Left ventricle myocardium inferior (tissue), 1 donor: ENCODE measurements around the gene UVRAG. TPM values are rescaled to one million over a fixed set of nuclear protein-coding genes. Genes with fewer than 3 reads are reported as not detected.
A peak's percentile ranks its signal among the peaks of the same experiment; 100 is the strongest.

ENCODE experiments used
- DNase-seq: peaks from one replicate; pipeline ENCODE4 v3.0.0-alpha.2; 2020
- H3K27ac ChIP-seq: fragments of 200-600 bp; replicated peaks from 2 replicates; pipeline ENCODE4 v1.8.0; 2021
- H3K27me3 ChIP-seq: fragments of 200-600 bp; 2 replicates; pipeline ENCODE4 v1.8.0; 2021; ENCODE audit warnings: low read depth
- H3K36me3 ChIP-seq: fragments of 200-600 bp; 2 replicates; pipeline ENCODE4 v1.8.0; 2021
- H3K4me1 ChIP-seq: fragments of 200-600 bp; 2 replicates; pipeline ENCODE4 v1.8.0; 2021
- H3K4me3 ChIP-seq: fragments of 200-600 bp; 2 replicates; pipeline ENCODE4 v1.8.0; 2021; ENCODE audit warnings: mild to moderate bottlenecking, moderate library complexity
- H3K9me3 ChIP-seq: fragments of 200-600 bp; replicated peaks from 2 replicates; pipeline ENCODE4 v1.8.0; 2021
- CTCF ChIP-seq: fragments of 200-600 bp; IDR thresholded peaks from 2 replicates; pipeline ENCODE4 v1.8.0; 2021; ENCODE audit warnings: antibody characterized with exemption, mild to moderate bottlenecking, borderline replicate concordance
- intact Hi-C: fragments of 100-400 bp; cut with micrococcal nuclease; formaldehyde crosslinking; loops from one replicate; pipeline ENCODE4 v1.11.0; 2022
- total RNA-seq: library from RNA; stranded (reverse); fragmentation: NEBNext Ultra II Directional; extraction: Animal tissue kit (Norgen Biotek cat#: 25700); gene quantifications from one replicate; pipeline ENCODE4 v1.2.1, GENCODE V29; 2021
- donor health status: DM: no; HTN: yes; CAD: no; lungs with severe emphysema.

The UVRAG gene
- total RNA-seq, 1 donor from 2014 or later = 11.4 TPM

DNA sequence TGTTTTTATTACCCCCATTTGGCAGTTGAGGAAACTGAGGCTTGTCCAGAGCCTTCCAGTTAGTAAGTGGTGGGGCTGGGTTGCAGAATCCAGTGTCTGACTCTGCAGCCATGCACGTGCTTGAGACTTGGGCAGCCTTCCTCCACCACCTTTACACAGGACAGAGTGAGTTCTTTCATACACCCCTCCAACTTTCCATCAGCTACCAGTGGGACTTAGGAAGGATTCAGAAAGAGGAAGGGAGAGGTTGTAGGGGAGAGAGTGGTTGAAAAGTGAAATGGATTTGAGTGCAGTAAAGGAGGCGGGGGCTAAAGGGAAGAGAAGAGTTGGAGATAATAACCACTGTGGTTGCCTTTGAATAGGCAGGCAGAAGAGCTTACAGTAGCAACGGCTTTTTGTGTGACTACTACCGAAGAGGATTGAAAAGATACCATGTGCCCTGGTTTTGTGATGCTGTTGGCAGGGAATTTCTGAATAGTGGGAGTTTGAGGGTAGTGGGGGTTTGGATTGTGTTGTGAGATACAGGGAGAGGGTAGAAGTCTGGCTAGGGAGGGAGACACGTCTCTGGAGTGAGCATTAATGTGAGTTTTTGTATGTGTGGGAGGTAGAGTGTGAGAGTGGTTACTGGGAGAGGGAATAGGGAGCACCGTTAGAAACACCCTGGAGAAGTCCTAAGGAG lies 1.7 kb downstream of the UVRAG start:
- Histone ChIP-seq H3K27me3 (no peaks in the 10 kb centered on the region), H3K4me3 (peak overlapping the region; percentile 85), H3K27ac (peak overlapping the region; percentile 95), H3K9me3 (no peaks in the 10 kb centered on the region), H3K36me3 (no peaks in the 10 kb centered on the region), H3K4me1 (peaks cover 68% of the 10 kb centered on the region)
- no peak for TF ChIP-seq CTCF
- no peak for DNase-seq
- intact Hi-C loops = no loop called here

- Histone ChIP-seq H3K9me3 (no peaks in the 10 kb centered on the region), H3K4me3 (no peak overlapping the region), H3K27me3 (no peaks in the 10 kb centered on the region), H3K27ac (no peak overlapping the region), H3K36me3 (no peaks in the 10 kb centered on the region), H3K4me1 (peaks cover 78% of the 10 kb centered on the region)
- DNase-seq = no peak
- intact Hi-C loops = no loop called here
- no peak for TF ChIP-seq CTCF
Measured at GRCh38 chr11:75820645-75821044, 5.6 kb downstream of the UVRAG start.

DNA sequence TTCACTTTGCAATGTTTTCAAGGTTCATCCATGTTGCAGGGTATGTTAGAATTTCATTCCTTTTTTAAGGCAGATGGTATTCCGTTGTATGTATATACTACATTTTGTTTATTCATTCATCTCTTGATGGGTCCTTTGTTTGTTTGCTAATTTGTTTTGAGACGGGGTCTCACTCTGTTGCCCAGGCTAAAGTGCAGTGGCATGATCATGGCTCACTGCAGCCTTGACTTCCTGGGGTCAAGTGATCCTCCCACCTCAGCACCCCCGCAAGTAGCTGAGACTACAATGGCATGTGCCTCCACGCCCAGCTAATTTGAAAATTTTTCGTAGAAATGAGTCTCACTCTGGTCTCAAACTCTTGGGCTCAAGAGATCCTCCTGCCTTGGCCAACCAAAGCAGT lies 6.2 kb downstream of the UVRAG start:
- TF ChIP-seq CTCF = no peak
- no peaks in the 10 kb centered on the region for H3K27me3 ChIP-seq
- intact Hi-C loops = no loop called here
- H3K9me3 ChIP-seq = no peaks in the 10 kb centered on the region
- no peak for DNase-seq
- no peaks in the 10 kb centered on the region for H3K36me3 ChIP-seq
- no peak overlapping the region for H3K4me3 ChIP-seq
- H3K27ac ChIP-seq = no peak overlapping the region
- H3K4me1 ChIP-seq = peaks cover 78% of the 10 kb centered on the region

DNA sequence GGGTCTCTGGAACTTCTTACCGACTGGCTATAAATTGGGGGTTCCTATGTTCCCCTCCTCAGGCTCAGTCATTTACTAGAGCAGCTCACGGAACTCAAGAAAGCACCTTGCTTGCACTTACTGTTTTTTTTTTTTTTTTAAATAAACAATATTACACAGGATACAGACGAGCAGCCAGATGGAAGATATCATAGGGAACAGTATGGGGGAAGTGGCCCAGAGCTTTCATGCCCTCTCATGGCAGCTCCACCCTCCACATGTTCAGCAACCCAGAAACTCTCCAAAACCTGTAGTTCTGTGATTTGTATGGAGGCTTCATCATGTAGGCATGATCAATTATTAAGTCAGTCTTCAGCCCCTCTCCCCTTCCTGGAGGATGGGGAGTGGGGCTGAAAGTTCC lies 7.5 kb downstream of the UVRAG start:
- peaks cover 78% of the 10 kb centered on the region for H3K4me1 ChIP-seq
- TF ChIP-seq CTCF = no peak
- H3K9me3 ChIP-seq = no peaks in the 10 kb centered on the region
- no peak overlapping the region for H3K4me3 ChIP-seq
- DNase-seq = no peak
- no peaks in the 10 kb centered on the region for H3K36me3 ChIP-seq
- intact Hi-C loops = no loop called here
- peak overlapping the region; percentile 59 for H3K27ac ChIP-seq
- no peaks in the 10 kb centered on the region for H3K27me3 ChIP-seq

DNA sequence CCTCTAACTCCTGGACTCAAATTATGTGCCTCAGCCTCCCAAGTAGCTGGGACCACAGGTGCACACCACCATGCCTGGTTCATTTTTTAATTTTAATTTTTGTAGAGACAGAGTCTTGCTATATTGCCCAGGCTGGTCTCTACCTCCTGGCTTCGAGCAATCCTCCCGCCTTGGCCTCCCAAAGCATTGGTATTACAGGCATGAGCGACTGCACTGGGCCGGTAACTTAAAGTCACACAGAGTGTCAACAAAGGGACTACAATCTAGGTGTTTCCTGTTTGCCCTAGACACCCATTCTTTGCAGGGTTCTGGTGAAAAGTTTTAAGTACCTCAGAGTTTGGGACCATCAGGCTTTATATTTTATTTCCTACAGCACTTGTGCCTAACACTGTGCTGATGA lies 8.4 kb downstream of the UVRAG start:
- DNase-seq = no peak
- Histone ChIP-seq H3K36me3 (no peaks in the 10 kb centered on the region), H3K4me3 (no peak overlapping the region), H3K9me3 (no peaks in the 10 kb centered on the region), H3K27ac (peak overlapping the region; percentile 59), H3K27me3 (no peaks in the 10 kb centered on the region), H3K4me1 (peaks cover 81% of the 10 kb centered on the region)
- intact Hi-C loops = no loop called here
- TF ChIP-seq CTCF = no peak

- Histone ChIP-seq H3K36me3 (no peaks in the 10 kb centered on the region), H3K27ac (peak overlapping the region; percentile 59), H3K27me3 (no peaks in the 10 kb centered on the region), H3K9me3 (no peaks in the 10 kb centered on the region), H3K4me3 (peak overlapping the region; percentile 38), H3K4me1 (peaks cover 79% of the 10 kb centered on the region)
- intact Hi-C loops = no loop called here
- no peak for TF ChIP-seq CTCF
- DNase-seq = no peak
Measured at GRCh38 chr11:75823946-75824345, 8.9 kb downstream of the UVRAG start.
